ENCODE measurements around the gene AIMP1.

Gene AIMP1

DNA sequence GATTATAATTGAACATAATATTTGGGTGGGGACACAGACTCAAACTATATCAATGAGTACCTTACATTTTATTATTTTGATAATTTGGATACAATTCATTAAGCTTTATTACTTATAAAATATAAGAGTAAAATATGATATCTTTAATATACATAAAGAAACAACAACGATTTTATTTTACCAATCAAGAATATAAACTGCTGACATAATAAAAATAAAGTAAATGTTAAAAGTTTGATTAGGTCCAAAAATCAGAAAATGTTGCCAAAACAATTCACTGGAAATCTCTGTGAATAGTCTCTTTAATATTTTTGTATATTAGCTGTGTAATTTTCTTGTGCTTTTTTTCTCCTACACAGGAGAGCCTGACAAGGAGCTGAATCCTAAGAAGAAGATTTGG lies 30.8 kb downstream of the AIMP1 start:
- TF ChIP-seq, protein P1, sequence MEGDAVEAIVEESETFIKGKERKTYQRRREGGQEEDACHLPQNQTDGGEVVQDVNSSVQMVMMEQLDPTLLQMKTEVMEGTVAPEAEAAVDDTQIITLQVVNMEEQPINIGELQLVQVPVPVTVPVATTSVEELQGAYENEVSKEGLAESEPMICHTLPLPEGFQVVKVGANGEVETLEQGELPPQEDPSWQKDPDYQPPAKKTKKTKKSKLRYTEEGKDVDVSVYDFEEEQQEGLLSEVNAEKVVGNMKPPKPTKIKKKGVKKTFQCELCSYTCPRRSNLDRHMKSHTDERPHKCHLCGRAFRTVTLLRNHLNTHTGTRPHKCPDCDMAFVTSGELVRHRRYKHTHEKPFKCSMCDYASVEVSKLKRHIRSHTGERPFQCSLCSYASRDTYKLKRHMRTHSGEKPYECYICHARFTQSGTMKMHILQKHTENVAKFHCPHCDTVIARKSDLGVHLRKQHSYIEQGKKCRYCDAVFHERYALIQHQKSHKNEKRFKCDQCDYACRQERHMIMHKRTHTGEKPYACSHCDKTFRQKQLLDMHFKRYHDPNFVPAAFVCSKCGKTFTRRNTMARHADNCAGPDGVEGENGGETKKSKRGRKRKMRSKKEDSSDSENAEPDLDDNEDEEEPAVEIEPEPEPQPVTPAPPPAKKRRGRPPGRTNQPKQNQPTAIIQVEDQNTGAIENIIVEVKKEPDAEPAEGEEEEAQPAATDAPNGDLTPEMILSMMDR (IDR thresholded peaks at IDR 0.05; ENCODE audit: borderline replicate concordance, insufficient read depth, low read depth, low read length) = no peak
- no peak overlapping the region for H3K4me3 ChIP-seq (ENCODE audit: low read depth, low read length)

DNA sequence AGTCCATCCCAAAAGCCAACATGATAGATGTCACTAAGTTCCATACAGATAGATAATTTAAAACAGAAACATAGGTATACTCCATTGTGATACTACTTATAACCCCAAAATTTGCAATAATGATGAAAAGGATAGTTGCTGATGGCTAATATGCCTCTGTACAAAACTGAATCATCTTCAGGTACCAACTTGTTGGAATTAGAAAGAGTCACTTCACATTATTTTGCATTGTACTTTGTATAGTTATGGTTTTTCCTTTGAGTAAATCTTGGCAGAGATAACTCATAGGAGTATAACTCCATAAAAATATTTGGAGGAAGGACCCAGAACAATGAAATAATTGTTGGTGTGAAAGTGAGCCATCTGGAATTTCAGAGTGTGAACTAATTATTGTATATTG lies 34.7 kb downstream of the AIMP1 start:
- no peak overlapping the region for H3K4me3 ChIP-seq (ENCODE audit: low read depth, low read length)
- TF ChIP-seq, protein P1 (IDR thresholded peaks at IDR 0.05; ENCODE audit: borderline replicate concordance, insufficient read depth, low read depth, low read length) = no peak

DNA sequence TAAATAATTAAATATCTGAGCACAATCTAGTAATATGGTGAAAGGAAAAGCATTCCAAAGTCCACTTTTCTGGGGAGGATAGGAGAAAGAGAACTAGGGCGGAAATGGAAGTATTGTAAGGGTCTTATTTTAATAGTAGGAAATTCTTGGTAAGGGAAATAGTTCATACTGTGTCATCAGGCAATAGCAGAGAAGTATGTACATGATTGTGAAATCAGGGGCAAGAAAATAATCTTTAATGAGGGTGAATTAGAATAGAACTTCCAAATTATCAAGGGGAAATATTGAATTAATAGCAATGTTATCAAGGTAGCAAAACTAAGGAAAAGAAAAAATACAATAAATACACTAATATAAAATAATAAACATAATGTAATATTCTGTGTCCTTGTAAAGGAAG lies 37.4 kb downstream of the AIMP1 start:
- no peak overlapping the region for H3K4me3 ChIP-seq (ENCODE audit: low read depth, low read length)
- TF ChIP-seq, protein P1 (IDR thresholded peaks at IDR 0.05; ENCODE audit: borderline replicate concordance, insufficient read depth, low read depth, low read length) = no peak

DNA sequence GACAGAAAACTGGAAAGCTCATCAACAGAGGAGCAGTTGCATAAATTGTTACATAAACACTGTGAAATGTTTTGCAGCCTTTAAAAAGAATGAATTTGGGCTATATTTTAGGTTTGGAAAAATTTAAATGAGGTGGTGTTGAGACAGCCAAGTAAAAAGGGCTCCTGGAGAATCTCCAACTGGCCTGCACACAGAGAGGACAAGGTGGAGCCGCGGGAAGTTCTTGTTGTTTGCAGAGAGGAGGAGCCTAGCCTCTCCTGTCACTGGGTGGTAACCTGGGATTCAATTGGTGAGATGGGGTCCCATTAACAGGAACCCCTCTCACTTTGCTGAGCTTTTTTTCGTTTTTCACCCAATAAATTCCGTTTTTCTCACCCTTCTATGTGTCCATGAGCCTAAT lies 38.8 kb downstream of the AIMP1 start:
- no peak overlapping the region for H3K4me3 ChIP-seq (ENCODE audit: low read depth, low read length)
- TF ChIP-seq, protein P1 (IDR thresholded peaks at IDR 0.05; ENCODE audit: borderline replicate concordance, insufficient read depth, low read depth, low read length) = no peak

DNA sequence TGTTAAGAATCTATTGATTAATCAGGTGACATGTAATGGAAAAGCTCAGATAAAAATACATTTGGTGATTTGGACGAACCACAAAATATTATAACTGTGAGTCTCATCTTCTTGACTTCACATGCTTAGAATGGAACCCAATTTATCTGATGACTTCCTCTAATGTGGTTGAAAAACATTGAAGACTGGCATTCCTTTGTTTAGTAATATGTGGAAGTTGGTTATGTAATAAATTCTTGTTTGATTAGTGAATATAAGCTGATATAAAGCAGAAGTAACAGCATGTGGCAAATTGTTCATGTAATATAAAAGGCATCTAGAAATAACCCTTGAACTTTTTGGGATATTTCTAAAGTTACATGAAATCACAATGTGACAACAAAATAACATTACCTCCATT lies 42.5 kb downstream of the AIMP1 start:
- H3K4me3 ChIP-seq (ENCODE audit: low read depth, low read length) = no peak overlapping the region
- TF ChIP-seq, protein P1 (IDR thresholded peaks at IDR 0.05; ENCODE audit: borderline replicate concordance, insufficient read depth, low read depth, low read length) = no peak

DNA sequence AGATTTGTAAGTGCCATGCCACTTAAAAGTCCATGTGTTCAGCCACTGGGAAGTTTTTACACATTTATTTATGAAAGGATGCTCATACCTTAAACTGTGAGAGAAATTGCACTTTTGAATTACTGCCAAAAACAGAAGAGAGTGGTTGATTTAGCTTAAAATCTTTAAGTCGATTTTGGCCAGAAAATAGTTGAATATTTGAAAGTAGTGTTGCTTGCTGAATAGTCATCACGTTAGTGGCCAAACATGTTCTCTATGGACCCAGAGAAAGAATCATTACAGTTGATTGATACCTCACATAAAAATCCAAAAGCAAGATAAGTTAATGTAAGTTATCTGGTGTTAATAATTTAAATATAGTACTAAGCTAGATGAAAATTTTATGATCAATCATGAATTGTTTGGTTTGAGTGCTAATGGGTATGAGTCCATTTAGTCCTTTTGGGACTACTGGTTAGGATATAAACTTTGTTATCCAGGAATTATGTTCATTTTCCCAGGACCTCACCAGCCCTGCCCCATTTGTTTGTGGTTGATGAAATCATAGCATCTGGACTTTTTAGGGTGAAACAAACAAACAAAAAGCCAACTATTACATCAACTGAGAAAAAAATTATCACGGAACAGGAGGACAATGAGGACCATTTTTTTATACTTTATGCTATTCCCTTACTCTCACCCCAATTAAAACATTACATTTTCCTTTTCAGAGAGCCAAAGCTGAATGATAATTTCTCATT lies 45.9 kb downstream of the AIMP1 start:
- no peak overlapping the region for H3K4me3 ChIP-seq (ENCODE audit: low read depth, low read length)
- TF ChIP-seq, protein P1 (IDR thresholded peaks at IDR 0.05; ENCODE audit: borderline replicate concordance, insufficient read depth, low read depth, low read length) = no peak

DNA sequence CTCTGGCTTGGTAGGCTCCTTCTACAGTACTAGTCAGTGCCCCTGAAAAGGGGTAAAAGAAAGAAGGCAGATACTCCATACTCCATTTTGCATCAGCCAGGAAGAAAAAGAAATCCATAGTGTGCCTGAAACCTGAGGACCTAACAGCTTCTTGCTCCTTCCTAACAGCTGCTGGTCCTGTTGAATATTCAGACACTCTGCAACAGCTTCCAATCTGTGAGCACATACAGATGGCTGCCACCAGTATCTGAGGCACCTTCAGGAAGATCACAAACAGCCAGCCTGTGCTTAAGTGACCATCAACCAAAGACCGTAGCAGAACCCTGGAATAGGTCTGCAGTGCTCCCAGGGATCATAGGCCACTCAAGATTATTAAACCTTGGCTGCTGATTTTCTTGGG lies 47.9 kb downstream of the AIMP1 start:
- TF ChIP-seq, protein P1 (IDR thresholded peaks at IDR 0.05; ENCODE audit: borderline replicate concordance, insufficient read depth, low read depth, low read length) = no peak
- no peak overlapping the region for H3K4me3 ChIP-seq (ENCODE audit: low read depth, low read length)

All from GM12875 (cell line).